ENCODE data around the gene FAF1. TPM values are rescaled to one million over a fixed set of nuclear protein-coding genes. Genes with fewer than 3 reads are reported as not detected.
"Not testable (repeated sequence)": the region's sequence is repeated elsewhere in the genome, so short reads cannot be mapped to it uniquely, and the experiment has no call there.

FAF1 gene
- total RNA-seq, 1 experiment from 2014 or later, result 73.2 TPM

DNA sequence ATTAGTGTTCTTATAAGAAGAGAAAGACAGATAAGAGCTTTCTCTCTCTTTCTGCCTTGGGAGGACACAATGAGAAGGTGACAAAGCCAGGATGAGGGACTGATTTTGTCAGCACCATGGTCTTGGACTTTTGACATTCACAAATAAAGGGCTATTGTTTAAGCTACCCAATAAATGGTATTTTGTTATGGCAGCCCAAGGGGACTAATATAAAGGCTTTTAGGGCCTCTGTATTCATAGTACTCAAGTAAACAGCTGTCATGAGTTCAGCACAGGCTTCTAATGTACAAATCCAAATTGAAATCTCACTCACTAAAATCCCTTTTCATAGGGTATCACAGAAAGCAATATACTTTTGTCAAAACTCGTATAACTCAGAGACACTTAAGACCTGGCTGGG lies 242.7 kb downstream of the FAF1 start:
- TF ChIP-seq EZH2 (IDR thresholded peaks at IDR 0.05) (no peak), JUND (IDR thresholded peaks at IDR 0.05) (no peak), ZFX (IDR thresholded peaks at IDR 0.05) (no peak), SRF (IDR thresholded peaks at IDR 0.05; ENCODE audit: low read depth) (no peak), POLR2AphosphoS5 (IDR thresholded peaks at IDR 0.05; ENCODE audit: low read depth, low read length) (no peak), SIN3A (IDR thresholded peaks at IDR 0.05; ENCODE audit: low read depth) (no peak), EZH2phosphoT487 (IDR thresholded peaks at IDR 0.05; ENCODE audit: borderline replicate concordance) (no peak), TCF7L2 (IDR thresholded peaks at IDR 0.05; ENCODE audit: borderline replicate concordance, extremely low read depth, insufficient read depth, insufficient read length) (no peak), ELF1 (IDR thresholded peaks at IDR 0.05; ENCODE audit: borderline replicate concordance, low read depth) (no peak), YY1 (IDR thresholded peaks at IDR 0.05; ENCODE audit: extremely low read depth, insufficient replicate concordance, low read depth, low read length) (no peak), EGR1 (IDR thresholded peaks at IDR 0.05; ENCODE audit: low read depth) (no peak), POLR2A (IDR thresholded peaks at IDR 0.05; ENCODE audit: borderline replicate concordance, extremely low read depth, insufficient read depth, insufficient read length) (no peak), CEBPB (IDR thresholded peaks at IDR 0.05; ENCODE audit: low read depth) (no peak), SP1 (IDR thresholded peaks at IDR 0.05; ENCODE audit: low read depth) (no peak)
- TF ChIP-seq, protein P1, sequence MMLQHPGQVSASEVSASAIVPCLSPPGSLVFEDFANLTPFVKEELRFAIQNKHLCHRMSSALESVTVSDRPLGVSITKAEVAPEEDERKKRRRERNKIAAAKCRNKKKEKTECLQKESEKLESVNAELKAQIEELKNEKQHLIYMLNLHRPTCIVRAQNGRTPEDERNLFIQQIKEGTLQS (IDR thresholded peaks at IDR 0.05), result no peak
- TF ChIP-seq, protein P2, sequence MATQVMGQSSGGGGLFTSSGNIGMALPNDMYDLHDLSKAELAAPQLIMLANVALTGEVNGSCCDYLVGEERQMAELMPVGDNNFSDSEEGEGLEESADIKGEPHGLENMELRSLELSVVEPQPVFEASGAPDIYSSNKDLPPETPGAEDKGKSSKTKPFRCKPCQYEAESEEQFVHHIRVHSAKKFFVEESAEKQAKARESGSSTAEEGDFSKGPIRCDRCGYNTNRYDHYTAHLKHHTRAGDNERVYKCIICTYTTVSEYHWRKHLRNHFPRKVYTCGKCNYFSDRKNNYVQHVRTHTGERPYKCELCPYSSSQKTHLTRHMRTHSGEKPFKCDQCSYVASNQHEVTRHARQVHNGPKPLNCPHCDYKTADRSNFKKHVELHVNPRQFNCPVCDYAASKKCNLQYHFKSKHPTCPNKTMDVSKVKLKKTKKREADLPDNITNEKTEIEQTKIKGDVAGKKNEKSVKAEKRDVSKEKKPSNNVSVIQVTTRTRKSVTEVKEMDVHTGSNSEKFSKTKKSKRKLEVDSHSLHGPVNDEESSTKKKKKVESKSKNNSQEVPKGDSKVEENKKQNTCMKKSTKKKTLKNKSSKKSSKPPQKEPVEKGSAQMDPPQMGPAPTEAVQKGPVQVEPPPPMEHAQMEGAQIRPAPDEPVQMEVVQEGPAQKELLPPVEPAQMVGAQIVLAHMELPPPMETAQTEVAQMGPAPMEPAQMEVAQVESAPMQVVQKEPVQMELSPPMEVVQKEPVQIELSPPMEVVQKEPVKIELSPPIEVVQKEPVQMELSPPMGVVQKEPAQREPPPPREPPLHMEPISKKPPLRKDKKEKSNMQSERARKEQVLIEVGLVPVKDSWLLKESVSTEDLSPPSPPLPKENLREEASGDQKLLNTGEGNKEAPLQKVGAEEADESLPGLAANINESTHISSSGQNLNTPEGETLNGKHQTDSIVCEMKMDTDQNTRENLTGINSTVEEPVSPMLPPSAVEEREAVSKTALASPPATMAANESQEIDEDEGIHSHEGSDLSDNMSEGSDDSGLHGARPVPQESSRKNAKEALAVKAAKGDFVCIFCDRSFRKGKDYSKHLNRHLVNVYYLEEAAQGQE (IDR thresholded peaks at IDR 0.05; ENCODE audit: low read depth), result no peak
- H3K9ac ChIP-seq (ENCODE audit: low read length), result no peak overlapping the region
- no peak overlapping the region for H3K27ac ChIP-seq (ENCODE audit: low read depth, low read length)
- no peak overlapping the region for H3K4me3 ChIP-seq (replicated peaks in 1 of 2; ENCODE audit: low read depth in 1 of 2, low read length in 2 of 2)
- ChIA-PET RAD21 (ENCODE audit: low non-redundant PET in 1 of 2, low total read pairs in 2 of 2, uncharacterized antibody in 2 of 2, unreplicated experiment in 2 of 2) (no interaction called here), CTCF (interaction anchor here (3.0 kb wide), 1 partner anchor 12 kb away, joined by 12 read pairs; no protein-coding TSS in a partner anchor), POLR2A (no interaction called here)
- no peaks in the 10 kb centered on the region for H3K4me1 ChIP-seq (ENCODE audit: control insufficient read depth in 1 of 2, insufficient read depth in 2 of 2, low read length in 2 of 2)
- intact Hi-C loops (cut with micrococcal nuclease), result no loop called here
- no peaks in the 10 kb centered on the region for H3K27me3 ChIP-seq (ENCODE audit: insufficient read depth, low read length)
- H3K9me2 ChIP-seq (ENCODE audit: insufficient read depth), result no peaks in the 10 kb centered on the region
- H4K20me1 ChIP-seq (ENCODE audit: insufficient read depth), result no peaks in the 10 kb centered on the region
- ATAC-seq, result no peak
- no peaks in the 10 kb centered on the region for H3K36me3 ChIP-seq (ENCODE audit: control insufficient read depth in 1 of 2, insufficient read depth in 2 of 2, low read length in 2 of 2)
- no peak overlapping the region for H2AFZ ChIP-seq (ENCODE audit: low read depth, low read length, poor library complexity, severe bottlenecking)
- H3K4me2 ChIP-seq (ENCODE audit: low read length), result no peak overlapping the region
- H3K79me2 ChIP-seq (ENCODE audit: insufficient read depth, low read length), result no peaks in the 10 kb centered on the region
- no TSS peak for BruUV-seq (replicated peaks)
- DNase-seq (ENCODE audit: low read depth, low spot score), result no peak
- no peaks in the 10 kb centered on the region for H3K9me3 ChIP-seq (ENCODE audit: control insufficient read depth in 1 of 2, insufficient read depth in 1 of 2, low read depth in 1 of 2, low read length in 2 of 2)

DNA sequence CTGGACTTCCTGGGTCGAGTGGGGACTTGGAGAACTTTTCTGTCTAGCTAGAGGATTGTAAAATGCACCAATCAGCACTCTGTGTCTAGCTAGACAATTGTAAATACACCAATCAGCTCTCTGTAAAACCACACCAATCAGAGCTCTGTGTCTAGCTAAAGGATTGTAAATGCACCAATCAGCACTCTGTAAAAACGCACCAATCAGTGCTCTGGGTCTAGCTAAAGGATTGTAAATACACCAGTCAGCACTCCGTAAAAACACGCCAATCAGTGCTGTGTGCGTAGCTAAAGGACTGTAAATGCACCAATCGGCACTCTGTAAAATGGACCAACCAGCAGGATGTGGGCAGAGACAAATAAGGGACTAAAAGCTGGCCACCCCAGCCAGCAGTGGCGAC lies 243.6 kb downstream of the FAF1 start:
- H3K9ac ChIP-seq (ENCODE audit: low read length); H3K4me1 ChIP-seq (ENCODE audit: control insufficient read depth in 1 of 2, insufficient read depth in 2 of 2, low read length in 2 of 2); intact Hi-C loops (cut with micrococcal nuclease); H3K4me3 ChIP-seq (replicated peaks in 1 of 2; ENCODE audit: low read depth in 1 of 2, low read length in 2 of 2); H3K9me3 ChIP-seq (ENCODE audit: control insufficient read depth in 1 of 2, insufficient read depth in 1 of 2, low read depth in 1 of 2, low read length in 2 of 2); BruUV-seq (replicated peaks); DNase-seq (ENCODE audit: low read depth, low spot score); H4K20me1 ChIP-seq (ENCODE audit: insufficient read depth); H3K27me3 ChIP-seq (ENCODE audit: insufficient read depth, low read length); H3K4me2 ChIP-seq (ENCODE audit: low read length); H3K79me2 ChIP-seq (ENCODE audit: insufficient read depth, low read length); POLR2A ChIA-PET; RAD21 ChIA-PET (ENCODE audit: low non-redundant PET in 1 of 2, low total read pairs in 2 of 2, uncharacterized antibody in 2 of 2, unreplicated experiment in 2 of 2); H3K9me2 ChIP-seq (ENCODE audit: insufficient read depth); H3K27ac ChIP-seq (ENCODE audit: low read depth, low read length); ATAC-seq; H3K36me3 ChIP-seq (ENCODE audit: control insufficient read depth in 1 of 2, insufficient read depth in 2 of 2, low read length in 2 of 2); H2AFZ ChIP-seq (ENCODE audit: low read depth, low read length, poor library complexity, severe bottlenecking): not testable (repeated sequence)
- CTCF ChIA-PET, result interaction anchor here (3.0 kb wide), 1 partner anchor 11 kb away, joined by 12 read pairs; no protein-coding TSS in a partner anchor
